Stromal cell of bone marrow (primary cell): ENCODE data around the gene ARHGEF28.

ENCODE experiments used
- DNase-seq: peaks from one replicate; pipeline ENCODE4 v3.0.0-alpha.2; 2012; ENCODE audit warnings: low read depth

Gene ARHGEF28

GRCh38 chr5:73623901-73624404 is 2.0 kb upstream of the ARHGEF28 start:
- DNase-seq: no peak

GRCh38 chr5:73624888-73625287 is 1.1 kb upstream of the ARHGEF28 start:
- no peak for DNase-seq

DNA sequence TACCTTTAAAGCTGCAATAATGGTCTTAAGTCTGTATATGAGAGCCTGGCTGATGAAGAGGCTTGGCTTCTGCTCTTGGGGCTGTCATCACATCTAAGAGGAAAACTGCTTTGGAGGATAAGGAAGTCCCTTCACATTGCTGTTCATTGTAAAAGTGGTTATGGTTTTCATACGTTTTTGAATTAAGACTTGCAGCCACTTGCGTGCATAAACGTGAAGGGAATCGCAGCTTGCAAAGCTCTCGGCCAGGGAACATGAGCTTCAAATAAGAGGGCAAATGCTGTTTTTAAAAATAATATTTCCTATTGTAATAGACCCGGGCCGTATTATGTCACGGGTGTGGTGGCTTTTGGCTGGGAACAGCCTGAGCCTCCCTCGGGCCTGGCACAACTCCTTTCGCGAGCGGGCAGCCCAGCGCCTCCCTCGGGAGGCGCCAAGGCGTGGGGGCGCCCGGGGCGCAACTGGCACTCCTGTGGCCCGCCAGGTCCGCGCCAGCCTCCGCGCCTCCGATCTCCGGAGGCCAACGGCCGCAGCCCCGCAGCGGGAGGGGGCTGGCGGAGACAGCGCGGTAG is 538 bp upstream of the ARHGEF28 start:
- DNase-seq: no peak

GRCh38 chr5:73626814-73627313 is 868 bp downstream of the ARHGEF28 start:
- no peak for DNase-seq

- no peak for DNase-seq
Observed at GRCh38 chr5:73629456-73629855, 3.5 kb downstream of the ARHGEF28 start.

- DNase-seq: no peak
Observed at GRCh38 chr5:73630765-73631164, 4.8 kb downstream of the ARHGEF28 start.

DNA sequence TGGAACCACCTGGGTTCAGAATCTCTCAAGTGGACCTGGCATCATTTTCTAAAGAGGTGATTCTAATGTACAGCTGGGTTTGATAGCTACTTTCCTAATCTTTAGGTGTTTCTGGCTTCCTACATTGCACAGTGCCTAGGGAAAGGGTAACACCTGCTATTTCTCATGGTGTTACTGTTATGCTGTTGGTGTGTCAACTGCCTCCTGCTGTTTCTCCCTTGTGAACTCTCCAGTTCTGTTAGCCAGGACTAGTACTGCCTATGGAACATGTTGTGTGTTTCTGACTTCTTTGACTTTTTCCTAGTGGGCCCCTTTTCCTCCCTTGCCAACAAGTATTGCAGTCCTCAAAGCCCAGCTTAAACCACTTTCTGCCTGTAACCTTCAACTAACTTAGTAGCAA is 5.5 kb downstream of the ARHGEF28 start:
- no peak for DNase-seq

DNA sequence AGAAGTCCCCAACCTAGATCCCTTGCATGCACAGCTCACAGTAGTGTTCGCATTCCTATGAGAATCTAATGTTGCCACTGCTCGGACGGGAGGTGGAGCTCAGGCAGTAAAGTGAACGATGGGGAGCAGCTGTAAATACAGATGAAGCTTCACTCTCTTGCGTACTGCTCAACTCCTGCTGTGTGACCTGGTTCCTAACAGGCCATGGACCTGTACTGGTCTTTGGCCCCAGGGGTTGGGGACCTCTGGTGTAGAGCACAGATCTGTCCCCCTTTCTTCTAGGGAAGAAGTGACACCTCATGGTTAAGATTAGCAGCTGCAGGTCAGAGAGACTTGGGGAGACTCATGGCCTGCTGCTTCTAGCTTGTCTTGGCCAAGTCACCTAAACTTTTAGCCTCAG is 7.1 kb downstream of the ARHGEF28 start:
- DNase-seq: no peak

GRCh38 chr5:73636408-73636807 is 10.4 kb downstream of the ARHGEF28 start:
- no peak for DNase-seq

DNA sequence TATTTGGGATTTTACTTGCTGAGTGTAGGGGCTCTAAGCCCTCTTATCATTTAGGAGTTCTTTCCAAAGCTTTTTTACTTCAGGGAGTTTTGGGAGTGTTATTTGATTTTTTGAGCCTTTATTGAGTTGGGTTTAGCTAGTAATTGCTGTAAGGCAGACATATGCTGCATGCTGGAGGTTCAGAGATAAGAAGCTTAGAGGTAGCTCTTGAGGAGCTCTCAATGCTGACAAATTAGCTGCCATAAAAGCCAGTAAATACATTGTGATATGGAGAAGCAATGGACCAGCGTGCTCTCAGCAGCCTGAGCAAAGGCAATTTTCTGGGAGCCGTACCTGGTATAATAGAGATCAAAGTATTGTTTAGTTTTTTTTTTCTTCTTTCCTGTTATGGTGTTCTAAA is 11.6 kb downstream of the ARHGEF28 start:
- no peak for DNase-seq

GRCh38 chr5:73638344-73639095 is 12.5 kb downstream of the ARHGEF28 start:
- DNase-seq: no peak

- no peak for DNase-seq
Observed at GRCh38 chr5:73640861-73641320, 14.9 kb downstream of the ARHGEF28 start.

- no peak for DNase-seq
Observed at GRCh38 chr5:73641811-73642210, 15.8 kb downstream of the ARHGEF28 start.

DNA sequence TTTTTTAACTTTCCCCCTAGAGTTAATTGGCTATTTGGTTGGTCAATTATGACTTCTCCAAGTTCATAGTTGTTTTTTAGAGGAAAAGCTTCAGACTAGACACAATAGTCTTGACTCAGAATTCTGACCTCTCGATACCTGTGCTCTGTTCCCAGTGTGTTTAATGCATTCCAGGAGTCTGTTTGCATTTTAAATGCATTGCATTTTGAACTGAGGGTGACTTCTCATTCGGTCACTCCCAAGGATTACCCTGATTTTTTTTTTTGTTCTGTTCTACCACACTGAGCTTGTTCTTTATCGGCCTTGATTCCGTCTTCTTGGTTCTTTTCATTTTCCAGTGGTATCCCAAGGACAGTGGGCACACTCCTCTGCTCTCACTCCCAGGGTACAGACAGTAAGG is 16.3 kb downstream of the ARHGEF28 start:
- DNase-seq: no peak

DNA sequence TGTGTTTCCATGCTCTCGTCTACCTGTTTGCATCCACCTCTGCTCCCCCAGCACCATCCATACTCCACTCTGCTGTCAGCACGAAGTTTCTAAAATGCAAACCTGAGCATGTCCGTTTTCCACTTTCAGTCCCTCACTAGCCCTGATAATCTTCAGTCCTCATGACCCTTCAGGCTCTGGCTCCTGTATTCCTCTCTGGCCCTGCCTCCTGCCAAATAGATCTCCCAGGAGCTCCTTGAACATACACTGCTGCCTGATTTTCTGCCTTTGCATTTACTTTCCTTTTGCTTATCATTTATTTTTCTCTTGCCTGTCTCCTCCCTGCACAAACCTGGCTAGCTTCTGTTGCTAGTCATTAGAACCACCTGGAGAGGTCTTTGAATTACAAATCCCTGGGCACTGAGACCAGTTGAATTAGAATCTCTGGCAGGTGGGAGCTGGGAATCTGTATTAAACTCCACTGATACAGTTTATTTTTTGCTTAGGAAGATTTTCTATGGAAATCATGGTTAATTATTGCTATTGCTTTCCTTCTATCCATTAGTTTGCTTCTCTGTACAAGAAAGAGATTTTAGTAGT is 18.5 kb downstream of the ARHGEF28 start:
- DNase-seq: no peak

GRCh38 chr5:73647721-73648120 is 21.7 kb downstream of the ARHGEF28 start:
- no peak for DNase-seq

DNA sequence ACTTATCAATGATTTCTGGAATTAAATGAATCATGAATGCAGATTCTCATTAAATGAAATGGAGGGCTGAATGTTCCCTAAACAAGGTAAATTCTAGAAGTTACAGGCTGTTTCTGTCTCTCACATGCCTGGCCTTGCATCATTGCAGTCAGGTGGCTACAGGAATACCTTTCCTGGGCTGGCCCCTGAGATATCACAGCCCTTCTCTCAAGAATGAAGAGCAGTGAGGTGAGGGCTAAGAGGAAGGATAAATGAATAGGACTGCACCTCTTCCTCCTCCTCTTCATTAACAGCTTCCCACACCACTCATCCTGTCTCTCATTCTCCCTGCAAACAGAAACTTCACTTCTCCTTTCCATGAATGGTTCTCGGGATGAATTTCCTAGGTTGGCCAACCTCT is 22.5 kb downstream of the ARHGEF28 start:
- DNase-seq: no peak

DNA sequence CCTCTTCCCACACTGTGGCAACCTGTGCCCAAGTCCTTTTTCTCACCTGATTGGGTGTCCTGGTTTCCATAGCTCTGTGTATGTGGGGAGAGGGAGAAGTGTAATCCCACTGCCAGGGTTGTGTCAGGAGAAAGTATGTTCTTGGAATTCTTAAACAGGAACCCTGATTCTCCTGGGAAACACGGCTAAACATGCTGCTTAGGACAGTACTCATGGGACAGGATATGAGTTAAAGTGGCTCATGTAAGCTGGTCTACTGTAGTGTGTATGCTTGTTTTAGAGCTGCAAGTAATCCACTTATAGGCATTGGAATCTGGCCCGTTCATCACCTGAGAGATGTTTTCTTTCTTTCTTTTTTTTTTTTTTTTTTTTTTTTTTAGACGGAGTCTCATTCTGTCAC is 23.9 kb downstream of the ARHGEF28 start:
- no peak for DNase-seq

GRCh38 chr5:73652391-73652790 is 26.4 kb downstream of the ARHGEF28 start:
- DNase-seq: no peak

DNA sequence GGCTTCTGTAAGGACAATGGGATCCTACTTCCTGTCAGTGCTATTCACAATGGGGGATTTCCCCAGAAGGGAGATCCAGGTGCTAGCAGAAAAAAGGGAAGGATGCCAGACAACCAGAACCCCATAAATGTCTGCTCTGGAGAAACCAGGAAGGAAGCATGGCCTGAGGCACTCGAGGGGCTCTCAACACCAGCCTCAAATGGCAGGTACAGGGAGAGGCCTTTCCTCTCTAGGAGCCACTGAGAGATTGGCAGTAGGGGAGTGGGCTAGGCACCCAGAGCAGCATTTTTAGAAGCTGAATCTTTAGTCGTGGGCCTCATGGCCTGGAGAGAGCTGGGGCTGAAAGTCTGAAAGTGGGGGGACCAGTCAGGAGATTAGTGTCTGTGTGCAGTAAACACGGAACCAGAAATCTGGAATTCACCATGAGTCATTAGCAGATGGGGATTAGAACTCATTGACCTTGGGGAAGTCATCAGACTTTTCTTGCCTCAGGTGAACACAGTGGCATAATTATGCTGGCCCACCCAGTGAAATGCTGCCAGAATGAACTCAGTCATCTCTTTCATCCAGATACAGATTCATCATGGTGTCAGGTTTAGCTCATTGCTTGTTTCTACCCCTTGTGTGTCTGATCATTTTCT is 28.3 kb downstream of the ARHGEF28 start:
- DNase-seq: no peak

GRCh38 chr5:73654819-73655318 is 28.9 kb downstream of the ARHGEF28 start:
- DNase-seq: no peak

DNA sequence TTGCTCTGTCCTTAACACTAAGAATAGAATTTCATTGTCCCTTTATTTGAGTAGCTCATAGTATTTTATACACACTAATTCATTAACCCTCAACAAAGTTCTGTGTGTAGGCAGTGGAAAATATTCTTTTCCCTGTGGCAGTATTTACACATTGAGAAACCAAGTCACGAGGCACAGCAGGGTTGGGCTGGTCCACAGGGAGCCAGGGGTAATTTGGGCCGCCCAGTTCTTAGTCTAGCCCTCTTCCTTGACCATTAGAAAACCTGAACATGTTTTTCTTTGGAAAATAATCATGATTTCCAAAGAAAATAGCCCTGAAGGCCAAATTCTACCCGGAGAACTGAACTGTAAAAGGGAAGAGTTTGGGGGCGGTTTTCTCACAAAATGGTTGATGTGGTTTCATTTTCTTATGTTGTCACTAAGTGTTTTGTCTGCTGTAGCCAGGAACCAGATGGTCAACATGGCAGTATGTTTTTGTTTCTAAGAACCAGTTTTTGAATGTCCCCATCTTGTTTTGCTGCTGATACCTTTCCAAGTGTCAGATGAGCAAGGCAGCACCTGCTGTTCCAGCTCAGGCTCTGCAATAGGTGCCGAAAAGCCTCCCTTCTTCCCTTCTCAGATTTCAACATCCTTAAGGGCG is 29.6 kb downstream of the ARHGEF28 start:
- DNase-seq: peak; percentile 45
